HL-60 (cell line): ENCODE results near the gene SIRT1.
"Not testable (repeated sequence)": the region's sequence is repeated elsewhere in the genome, so short reads cannot be mapped to it uniquely, and the experiment has no call there.

Source experiments
- DNase-seq, 2 experiments: peaks; one replicate each; pipeline ENCODE4 v3.0.0-alpha.2; 2010 to 2020; ENCODE audit warnings: low read depth in 1 of 2, low spot score in 1 of 2
- H3K27ac ChIP-seq: fragments of 250-450 bp; sonication (Bioruptor Pico); replicated peaks from 2 replicates; pipeline ENCODE4 v1.5.1; 2020; ENCODE audit warnings: mild to moderate bottlenecking, moderate library complexity
- H3K27me3 ChIP-seq: fragments of 250-450 bp; sonication (Bioruptor Pico); 2 replicates; pipeline ENCODE4 v1.5.1; 2021; ENCODE audit warnings: mild to moderate bottlenecking, moderate library complexity; ENCODE audit not compliant: insufficient read depth, poor library complexity, severe bottlenecking
- H3K4me3 ChIP-seq: replicated peaks from 2 replicates; pipeline ENCODE4 v1.5.1; 2011; ENCODE audit warnings: mild to moderate bottlenecking, control low read depth, low read length; ENCODE audit not compliant: insufficient read depth
- GABPA ChIP-seq: IDR thresholded peaks from 2 replicates; pipeline ENCODE4 v1.6.1; 2012; ENCODE audit warnings: low read depth
- POLR2AphosphoS5 ChIP-seq: IDR thresholded peaks from 2 replicates; pipeline ENCODE4 v1.6.1; 2012; ENCODE audit warnings: low read depth
- SPI1 ChIP-seq: IDR thresholded peaks from 2 replicates; pipeline ENCODE4 v1.6.1; 2012; ENCODE audit warnings: low read depth, mild to moderate bottlenecking, borderline replicate concordance
- TF ChIP-seq, protein P1 (sequence below): IDR thresholded peaks from one replicate; pipeline ENCODE4 v1.5.1; 2011; ENCODE audit warnings: low read length, control low read depth, inconsistent platforms; ENCODE audit not compliant: insufficient read depth
- TF ChIP-seq, protein P2 (sequence below): IDR thresholded peaks from 2 replicates; pipeline ENCODE4 v1.6.1; 2012; ENCODE audit warnings: low read depth; ENCODE audit not compliant: insufficient replicate concordance

The SIRT1 gene

GRCh38 chr10:67869996-67870395, 14.5 kb upstream of the SIRT1 start:
- TF ChIP-seq, protein P1, sequence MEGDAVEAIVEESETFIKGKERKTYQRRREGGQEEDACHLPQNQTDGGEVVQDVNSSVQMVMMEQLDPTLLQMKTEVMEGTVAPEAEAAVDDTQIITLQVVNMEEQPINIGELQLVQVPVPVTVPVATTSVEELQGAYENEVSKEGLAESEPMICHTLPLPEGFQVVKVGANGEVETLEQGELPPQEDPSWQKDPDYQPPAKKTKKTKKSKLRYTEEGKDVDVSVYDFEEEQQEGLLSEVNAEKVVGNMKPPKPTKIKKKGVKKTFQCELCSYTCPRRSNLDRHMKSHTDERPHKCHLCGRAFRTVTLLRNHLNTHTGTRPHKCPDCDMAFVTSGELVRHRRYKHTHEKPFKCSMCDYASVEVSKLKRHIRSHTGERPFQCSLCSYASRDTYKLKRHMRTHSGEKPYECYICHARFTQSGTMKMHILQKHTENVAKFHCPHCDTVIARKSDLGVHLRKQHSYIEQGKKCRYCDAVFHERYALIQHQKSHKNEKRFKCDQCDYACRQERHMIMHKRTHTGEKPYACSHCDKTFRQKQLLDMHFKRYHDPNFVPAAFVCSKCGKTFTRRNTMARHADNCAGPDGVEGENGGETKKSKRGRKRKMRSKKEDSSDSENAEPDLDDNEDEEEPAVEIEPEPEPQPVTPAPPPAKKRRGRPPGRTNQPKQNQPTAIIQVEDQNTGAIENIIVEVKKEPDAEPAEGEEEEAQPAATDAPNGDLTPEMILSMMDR: no peak
- TF ChIP-seq POLR2AphosphoS5 (no peak), GABPA (no peak), SPI1 (no peak)
- TF ChIP-seq, protein P2, sequence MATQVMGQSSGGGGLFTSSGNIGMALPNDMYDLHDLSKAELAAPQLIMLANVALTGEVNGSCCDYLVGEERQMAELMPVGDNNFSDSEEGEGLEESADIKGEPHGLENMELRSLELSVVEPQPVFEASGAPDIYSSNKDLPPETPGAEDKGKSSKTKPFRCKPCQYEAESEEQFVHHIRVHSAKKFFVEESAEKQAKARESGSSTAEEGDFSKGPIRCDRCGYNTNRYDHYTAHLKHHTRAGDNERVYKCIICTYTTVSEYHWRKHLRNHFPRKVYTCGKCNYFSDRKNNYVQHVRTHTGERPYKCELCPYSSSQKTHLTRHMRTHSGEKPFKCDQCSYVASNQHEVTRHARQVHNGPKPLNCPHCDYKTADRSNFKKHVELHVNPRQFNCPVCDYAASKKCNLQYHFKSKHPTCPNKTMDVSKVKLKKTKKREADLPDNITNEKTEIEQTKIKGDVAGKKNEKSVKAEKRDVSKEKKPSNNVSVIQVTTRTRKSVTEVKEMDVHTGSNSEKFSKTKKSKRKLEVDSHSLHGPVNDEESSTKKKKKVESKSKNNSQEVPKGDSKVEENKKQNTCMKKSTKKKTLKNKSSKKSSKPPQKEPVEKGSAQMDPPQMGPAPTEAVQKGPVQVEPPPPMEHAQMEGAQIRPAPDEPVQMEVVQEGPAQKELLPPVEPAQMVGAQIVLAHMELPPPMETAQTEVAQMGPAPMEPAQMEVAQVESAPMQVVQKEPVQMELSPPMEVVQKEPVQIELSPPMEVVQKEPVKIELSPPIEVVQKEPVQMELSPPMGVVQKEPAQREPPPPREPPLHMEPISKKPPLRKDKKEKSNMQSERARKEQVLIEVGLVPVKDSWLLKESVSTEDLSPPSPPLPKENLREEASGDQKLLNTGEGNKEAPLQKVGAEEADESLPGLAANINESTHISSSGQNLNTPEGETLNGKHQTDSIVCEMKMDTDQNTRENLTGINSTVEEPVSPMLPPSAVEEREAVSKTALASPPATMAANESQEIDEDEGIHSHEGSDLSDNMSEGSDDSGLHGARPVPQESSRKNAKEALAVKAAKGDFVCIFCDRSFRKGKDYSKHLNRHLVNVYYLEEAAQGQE: no peak
- H3K4me3 ChIP-seq: no peak overlapping the region

GRCh38 chr10:67875340-67876238, 8.9 kb upstream of the SIRT1 start:
- DNase-seq: no peak
- Histone ChIP-seq H3K27ac (no peak overlapping the region), H3K27me3 (no peaks in the 10 kb centered on the region), H3K4me3 (no peak overlapping the region)
- TF ChIP-seq SPI1: no peak
- TF ChIP-seq, protein P2: no peak
- TF ChIP-seq, protein P1: no peak

More at GRCh38 chr10:67869996-67870395, 14.5 kb upstream of the SIRT1 start:
- no peak for DNase-seq
- Histone ChIP-seq H3K27ac (no peak overlapping the region), H3K27me3 (no peaks in the 10 kb centered on the region)

- not testable (repeated sequence) for DNase-seq, H3K27me3 ChIP-seq, H3K27ac ChIP-seq, H3K4me3 ChIP-seq
These were observed 7.0 kb upstream of the SIRT1 start for GRCh38 chr10:67877421-67877820.

GRCh38 chr10:67878133-67878532, 6.3 kb upstream of the SIRT1 start:
- no peaks in the 10 kb centered on the region for H3K27me3 ChIP-seq
- TF ChIP-seq, protein P2: no peak
- no peak for TF ChIP-seq SPI1
- TF ChIP-seq, protein P1: no peak
- no peak overlapping the region for H3K4me3 ChIP-seq
- no peak for DNase-seq
- no peak overlapping the region for H3K27ac ChIP-seq
